HepG2 (cell line): ENCODE data around the gene RAPH1. TPM values are rescaled to one million over a fixed set of nuclear protein-coding genes. Genes with fewer than 3 reads are reported as not detected.

Experiments used
- AHR ChIP-seq: IDR thresholded peaks from 2 replicates; pipeline ENCODE4 v1.6.1; 2018; ENCODE audit warnings: missing genetic modification reagents, missing compliant biosample characterization
- ARHGAP35 ChIP-seq: sonication (generic); formaldehyde crosslinking; IDR thresholded peaks from 2 replicates; pipeline ENCODE4 v1.9.0; 2022; ENCODE audit warnings: mild to moderate bottlenecking, inconsistent platforms, moderate library complexity, missing genetic modification reagents, borderline replicate concordance
- CBX1 ChIP-seq: IDR thresholded peaks from one replicate; pipeline ENCODE4 v1.6.1; 2016; ENCODE audit warnings: antibody characterized with exemption, low read depth
- DNMT1 ChIP-seq: sonication (generic); formaldehyde crosslinking; IDR thresholded peaks from 2 replicates; pipeline ENCODE4 v1.5.1; 2020; ENCODE audit warnings: mild to moderate bottlenecking, missing genetic modification reagents
- HNRNPUL1 ChIP-seq: fragments of 200-400 bp; formaldehyde crosslinking; IDR thresholded peaks from 2 replicates; pipeline ENCODE4 v1.6.1; 2017; ENCODE audit warnings: low read depth, mild to moderate bottlenecking, low read length, moderate library complexity
- IKZF1 ChIP-seq: fragments of 450-650 bp; IDR thresholded peaks from 2 replicates; pipeline ENCODE4 v1.7.1; 2016
- KLF13 ChIP-seq: sonication (generic); formaldehyde crosslinking; IDR thresholded peaks from 2 replicates; pipeline ENCODE4 v1.4.0; 2020; ENCODE audit warnings: mild to moderate bottlenecking, missing genetic modification reagents
- KLF9 ChIP-seq: IDR thresholded peaks from 2 replicates; pipeline ENCODE4 v1.6.1; 2016; ENCODE audit warnings: low read depth
- NCOR1 ChIP-seq: fragments of 200-600 bp; sonication (generic); IDR thresholded peaks from 2 replicates; pipeline ENCODE4 v1.7.0; 2017; ENCODE audit warnings: antibody characterized with exemption, low read length, borderline replicate concordance
- RFXAP ChIP-seq: sonication (generic); formaldehyde crosslinking; IDR thresholded peaks from 2 replicates; pipeline ENCODE4 v1.4.0; 2020; ENCODE audit warnings: missing genetic modification reagents, borderline replicate concordance
- SIX1 ChIP-seq: sonication (generic); formaldehyde crosslinking; IDR thresholded peaks from 2 replicates; pipeline ENCODE4 v1.4.0; 2020; ENCODE audit warnings: missing genetic modification reagents, borderline replicate concordance
- SOX6 ChIP-seq, 2 experiments: fragments of 450-650 bp in 1 of 2; sonication (generic) in 1 of 2; formaldehyde crosslinking in 1 of 2; IDR thresholded peaks; 2 replicates each; pipeline versions ENCODE4 v1.4.0 to v1.6.1; 2017 to 2020; ENCODE audit warnings: antibody characterized with exemption in 1 of 2, mild to moderate bottlenecking in 1 of 2, missing genetic modification reagents in 1 of 2
- YEATS4 ChIP-seq: sonication (generic); formaldehyde crosslinking; IDR thresholded peaks from 2 replicates; pipeline ENCODE4 v1.4.0; 2020; ENCODE audit warnings: missing genetic modification reagents, borderline replicate concordance
- ZBTB8A ChIP-seq: sonication (generic); formaldehyde crosslinking; IDR thresholded peaks from 2 replicates; pipeline ENCODE4 v1.4.0; 2020; ENCODE audit warnings: mild to moderate bottlenecking, low read depth, missing genetic modification reagents, borderline replicate concordance
- ZNF24 ChIP-seq: fragments of 450-650 bp; IDR thresholded peaks from 2 replicates; pipeline ENCODE4 v1.6.1; 2017; ENCODE audit warnings: antibody characterized with exemption, mild to moderate bottlenecking
- ZNF317 ChIP-seq: sonication (generic); formaldehyde crosslinking; IDR thresholded peaks from 2 replicates; pipeline ENCODE4 v1.5.0; 2020; ENCODE audit warnings: mild to moderate bottlenecking, missing genetic modification reagents
- ZNF33A ChIP-seq: sonication (generic); formaldehyde crosslinking; IDR thresholded peaks from 2 replicates; pipeline ENCODE4 v1.5.1; 2020; ENCODE audit warnings: missing genetic modification reagents, mild to moderate bottlenecking, moderate library complexity, borderline replicate concordance
- ZNF446 ChIP-seq: sonication (generic); formaldehyde crosslinking; IDR thresholded peaks from 2 replicates; pipeline ENCODE4 v1.5.0; 2020; ENCODE audit warnings: mild to moderate bottlenecking, missing genetic modification reagents
- ZNF589 ChIP-seq: sonication (generic); formaldehyde crosslinking; conservative IDR thresholded peaks from 2 replicates; pipeline ENCODE4 v1.8.0; 2022; ENCODE audit warnings: mild to moderate bottlenecking, moderate library complexity, missing genetic modification reagents
- ZNF619 ChIP-seq: sonication (generic); formaldehyde crosslinking; IDR thresholded peaks from 2 replicates; pipeline ENCODE4 v1.4.0; 2020; ENCODE audit warnings: mild to moderate bottlenecking, missing genetic modification reagents
- ZNF724P ChIP-seq: sonication (generic); formaldehyde crosslinking; IDR thresholded peaks from 2 replicates; pipeline ENCODE4 v1.8.0; 2022; ENCODE audit warnings: missing genetic modification reagents, borderline replicate concordance
- polyA plus RNA-seq, 8 experiments: library from polyadenylated mRNA; depleted of rRNA in 3 of 8; stranded (reverse) in 7 of 8; unstranded in 1 of 8; fragments of >200 nt; fragmentation: Illumina TruSeq in 4 of 8; extraction: Trizol in 4 of 8; gene quantifications; 2 replicates each; pipeline versions ENCODE4 v1.2.1 to v1.2.3, GENCODE V29; 2011 to 2016; ENCODE audit warnings: low read depth in 4 of 8, missing spikeins in 1 of 8, mixed read lengths in 1 of 8; ENCODE audit not compliant: insufficient read depth in 1 of 8
- total RNA-seq, 5 experiments: library from RNA; depleted of rRNA; stranded (reverse); fragments of >200 nt; fragmentation: Illumina TruSeq; extraction: Trizol; gene quantifications; 2 replicates each; pipeline ENCODE4 v1.2.3, GENCODE V29; 2016; ENCODE audit warnings: low read depth in 1 of 5
- TF ChIP-seq, protein P1 (sequence below): sonication (generic); formaldehyde crosslinking; IDR thresholded peaks from 2 replicates; pipeline ENCODE4 v1.9.0; 2021; ENCODE audit warnings: missing genetic modification reagents, mild to moderate bottlenecking, borderline replicate concordance
- TF ChIP-seq, protein P2 (sequence below): IDR thresholded peaks from 2 replicates; pipeline ENCODE4 v1.6.1; 2016
- TF ChIP-seq, protein P3 (sequence below): sonication (generic); formaldehyde crosslinking; IDR thresholded peaks from 2 replicates; pipeline ENCODE4 v1.4.0; 2020; ENCODE audit warnings: missing genetic modification reagents, low read depth, mild to moderate bottlenecking, borderline replicate concordance
- TF ChIP-seq, protein P4 (sequence below): sonication (generic); formaldehyde crosslinking; conservative IDR thresholded peaks from 2 replicates; pipeline ENCODE4 v1.5.0; 2020; ENCODE audit warnings: missing genetic modification reagents

RAPH1 gene
- total and polyA plus RNA-seq, 2 of the 13 experiments (the other 11 are each of a cell fraction or from before 2014, with no cell fraction given), result 5.3 to 6.7 TPM

DNA sequence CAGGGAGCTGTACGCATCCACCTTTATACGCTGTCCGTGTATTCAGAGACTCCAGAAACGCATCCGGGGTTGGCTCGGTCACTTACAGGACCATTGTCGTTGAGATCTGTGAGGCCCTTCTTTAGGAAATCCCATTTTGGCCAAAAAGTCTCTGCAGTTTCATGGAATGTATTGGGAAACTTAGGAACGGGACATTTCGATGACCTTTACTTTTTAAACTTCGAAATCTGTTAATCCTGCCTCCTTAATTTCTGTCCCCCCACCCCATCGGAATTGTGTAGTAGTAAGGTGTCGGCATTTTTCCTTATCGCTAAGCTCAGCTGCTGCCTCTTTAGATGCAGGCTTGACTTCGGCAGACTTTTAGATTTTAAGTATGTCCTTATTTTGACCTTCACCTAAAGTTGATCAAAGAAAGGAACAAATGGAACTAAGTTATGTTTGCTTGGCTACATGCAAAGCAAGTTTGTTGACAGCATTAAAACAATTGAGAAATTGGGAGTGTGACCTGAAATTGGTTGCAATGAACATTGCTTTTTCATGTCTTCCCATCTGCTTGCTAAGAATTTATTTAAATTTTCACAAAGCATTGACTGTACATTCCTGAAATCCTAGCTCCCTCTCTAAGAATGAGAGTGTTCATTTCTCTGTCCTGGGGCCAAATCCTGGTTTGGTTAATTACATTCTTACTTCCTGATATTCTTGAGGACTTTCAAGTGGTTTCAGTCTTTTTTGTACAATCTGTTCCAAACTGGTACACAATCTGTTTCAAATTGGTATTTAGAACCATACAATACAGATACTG is 884 bp upstream of the RAPH1 start (continued):
- TF ChIP-seq YEATS4 (no peak; the same call in 1 of the 2 replicates), CBX1 (no peak), ARHGAP35 (CRISPR knock-in tag) (no peak), KLF13 (CRISPR knock-in tag) (no peak), DNMT1 (no peak), ZNF317 (CRISPR knock-in tag) (0 out of 2 replicates have a peak, but pooled peaks have one; percentile 51), NCOR1 (0 out of 2 replicates have a peak, but pooled peaks have one; percentile 11), ZNF446 (no peak), AHR (CRISPR knock-in tag) (no peak), ZNF33A (CRISPR knock-in tag) (no peak), ZNF24 (no peak), HNRNPUL1 (no peak), SOX6 (IDR thresholded peaks at IDR 0.05) (no peak), SOX6 (CRISPR knock-in tag; IDR thresholded peaks at IDR 0.05) (peak; percentile 52), ZBTB8A (no peak), ZNF619 (no peak), ZNF724P (CRISPR knock-in tag) (no peak), IKZF1 (no peak), ZNF589 (no peak), RFXAP (CRISPR knock-in tag) (no peak), SIX1 (CRISPR knock-in tag) (no peak), KLF9 (CRISPR knock-in tag) (0 out of 2 replicates have a peak, but pooled peaks have one; percentile 45)
- TF ChIP-seq, protein P1, sequence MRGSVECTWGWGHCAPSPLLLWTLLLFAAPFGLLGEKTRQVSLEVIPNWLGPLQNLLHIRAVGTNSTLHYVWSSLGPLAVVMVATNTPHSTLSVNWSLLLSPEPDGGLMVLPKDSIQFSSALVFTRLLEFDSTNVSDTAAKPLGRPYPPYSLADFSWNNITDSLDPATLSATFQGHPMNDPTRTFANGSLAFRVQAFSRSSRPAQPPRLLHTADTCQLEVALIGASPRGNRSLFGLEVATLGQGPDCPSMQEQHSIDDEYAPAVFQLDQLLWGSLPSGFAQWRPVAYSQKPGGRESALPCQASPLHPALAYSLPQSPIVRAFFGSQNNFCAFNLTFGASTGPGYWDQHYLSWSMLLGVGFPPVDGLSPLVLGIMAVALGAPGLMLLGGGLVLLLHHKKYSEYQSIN, result no peak
- TF ChIP-seq, protein P2, sequence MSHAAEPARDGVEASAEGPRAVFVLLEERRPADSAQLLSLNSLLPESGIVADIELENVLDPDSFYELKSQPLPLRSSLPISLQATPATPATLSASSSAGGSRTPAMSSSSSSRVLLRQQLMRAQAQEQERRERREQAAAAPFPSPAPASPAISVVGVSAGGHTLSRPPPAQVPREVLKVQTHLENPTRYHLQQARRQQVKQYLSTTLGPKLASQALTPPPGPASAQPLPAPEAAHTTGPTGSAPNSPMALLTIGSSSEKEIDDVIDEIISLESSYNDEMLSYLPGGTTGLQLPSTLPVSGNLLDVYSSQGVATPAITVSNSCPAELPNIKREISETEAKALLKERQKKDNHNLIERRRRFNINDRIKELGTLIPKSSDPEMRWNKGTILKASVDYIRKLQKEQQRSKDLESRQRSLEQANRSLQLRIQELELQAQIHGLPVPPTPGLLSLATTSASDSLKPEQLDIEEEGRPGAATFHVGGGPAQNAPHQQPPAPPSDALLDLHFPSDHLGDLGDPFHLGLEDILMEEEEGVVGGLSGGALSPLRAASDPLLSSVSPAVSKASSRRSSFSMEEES (CRISPR knock-in tag), result no peak
- TF ChIP-seq, protein P3, sequence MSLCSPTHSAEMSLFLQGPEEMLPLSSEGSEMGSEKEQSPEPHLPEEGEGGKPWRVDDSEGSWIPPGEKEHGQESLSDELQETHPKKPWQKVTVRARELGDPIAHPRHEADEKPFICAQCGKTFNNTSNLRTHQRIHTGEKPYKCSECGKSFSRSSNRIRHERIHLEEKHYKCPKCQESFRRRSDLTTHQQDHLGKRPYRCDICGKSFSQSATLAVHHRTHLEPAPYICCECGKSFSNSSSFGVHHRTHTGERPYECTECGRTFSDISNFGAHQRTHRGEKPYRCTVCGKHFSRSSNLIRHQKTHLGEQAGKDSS (CRISPR knock-in tag), result no peak
- TF ChIP-seq, protein P4, sequence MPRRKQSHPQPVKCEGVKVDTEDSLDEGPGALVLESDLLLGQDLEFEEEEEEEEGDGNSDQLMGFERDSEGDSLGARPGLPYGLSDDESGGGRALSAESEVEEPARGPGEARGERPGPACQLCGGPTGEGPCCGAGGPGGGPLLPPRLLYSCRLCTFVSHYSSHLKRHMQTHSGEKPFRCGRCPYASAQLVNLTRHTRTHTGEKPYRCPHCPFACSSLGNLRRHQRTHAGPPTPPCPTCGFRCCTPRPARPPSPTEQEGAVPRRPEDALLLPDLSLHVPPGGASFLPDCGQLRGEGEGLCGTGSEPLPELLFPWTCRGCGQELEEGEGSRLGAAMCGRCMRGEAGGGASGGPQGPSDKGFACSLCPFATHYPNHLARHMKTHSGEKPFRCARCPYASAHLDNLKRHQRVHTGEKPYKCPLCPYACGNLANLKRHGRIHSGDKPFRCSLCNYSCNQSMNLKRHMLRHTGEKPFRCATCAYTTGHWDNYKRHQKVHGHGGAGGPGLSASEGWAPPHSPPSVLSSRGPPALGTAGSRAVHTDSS (CRISPR knock-in tag), result no peak
